GM23248 (cell line): ENCODE data around the gene ASB4.

Source experiments
- EZH2 ChIP-seq: fragments of 200-600 bp; sonication (generic); IDR thresholded peaks from 2 replicates; pipeline ENCODE4 v1.6.1; 2018; ENCODE audit warnings: antibody characterized with exemption, mild to moderate bottlenecking; ENCODE audit not compliant: insufficient read depth, poor library complexity, severe bottlenecking
- EZH2phosphoT487 ChIP-seq: fragments of 200-600 bp; sonication (generic); IDR thresholded peaks from 2 replicates; pipeline ENCODE4 v1.6.1; 2018; ENCODE audit warnings: antibody characterized with exemption, moderate library complexity, mild to moderate bottlenecking, low read depth; ENCODE audit not compliant: insufficient read depth

DNA sequence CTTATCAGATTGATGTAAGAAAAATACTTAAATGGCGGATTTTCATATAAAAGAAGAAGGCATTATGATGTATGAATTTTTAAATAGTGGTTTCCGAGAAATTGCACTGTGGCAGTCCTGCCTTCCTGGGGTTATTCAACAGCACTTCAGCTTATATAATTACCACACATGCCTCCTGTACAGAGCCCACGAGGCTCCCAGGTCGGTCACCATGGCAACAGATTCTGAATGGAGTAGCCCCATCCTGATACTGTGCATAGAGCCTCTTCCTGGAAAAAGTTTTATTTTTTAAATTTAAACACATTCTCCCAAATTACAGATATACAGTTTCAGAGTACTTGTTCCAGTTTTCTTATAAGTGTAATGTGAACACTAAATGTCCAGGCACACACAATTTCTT lies 15.9 kb upstream of the ASB4 start:
- TF ChIP-seq EZH2phosphoT487: no peak
- TF ChIP-seq EZH2: no peak
